SK-N-SH treated with all-trans-retinoic acid at 6 μM for 48 hours (cell line): Measurements from ENCODE around the gene MICA.
"Not testable (repeated sequence)": the region's sequence is repeated elsewhere in the genome, so short reads cannot be mapped to it uniquely, and the experiment has no call there.

ENCODE experiments used
- ATAC-seq: fragments of 200-7000 bp; cut with Tn5 transposase; 3 replicates; pipeline ENCODE4 v1.9.1; 2020; ENCODE audit warnings: mild to moderate bottlenecking, moderate library complexity
- ARNTL ChIP-seq: fragments of 450-650 bp; formaldehyde crosslinking; IDR thresholded peaks from 2 replicates; pipeline ENCODE4 v1.5.0; 2020; ENCODE audit warnings: low read depth, mild to moderate bottlenecking, moderate library complexity, borderline replicate concordance
- BACH2 ChIP-seq: fragments of 250-450 bp; sonication (Bioruptor Pico); IDR thresholded peaks from 2 replicates; pipeline ENCODE4 v1.9.0; 2021; ENCODE audit warnings: mild to moderate bottlenecking, borderline replicate concordance
- CSDC2 ChIP-seq: fragments of 250-450 bp; sonication (Bioruptor Pico); IDR thresholded peaks from 2 replicates; pipeline ENCODE4 v1.5.0; 2020; ENCODE audit warnings: mild to moderate bottlenecking, moderate library complexity
- ESRRG ChIP-seq: fragments of 250-450 bp; sonication (Bioruptor Pico); IDR thresholded peaks from 2 replicates; pipeline ENCODE4 v1.6.1; 2021; ENCODE audit warnings: mild to moderate bottlenecking
- GLIS3 ChIP-seq: fragments of 250-450 bp; sonication (Bioruptor Pico); IDR thresholded peaks from 2 replicates; pipeline ENCODE4 v1.5.0; 2020; ENCODE audit warnings: mild to moderate bottlenecking, moderate library complexity
- ISL1 ChIP-seq: fragments of 250-450 bp; sonication (Bioruptor Pico); IDR thresholded peaks from 2 replicates; pipeline ENCODE4 v2.1.2; 2022; ENCODE audit warnings: mild to moderate bottlenecking, moderate library complexity
- OSR1 ChIP-seq: fragments of 250-450 bp; sonication (Bioruptor Pico); IDR thresholded peaks from 2 replicates; pipeline ENCODE4 v1.8.0; 2022; ENCODE audit warnings: moderate library complexity, mild to moderate bottlenecking, inconsistent platforms
- PPARA ChIP-seq: fragments of 250-450 bp; sonication (Bioruptor Pico); IDR thresholded peaks from 2 replicates; pipeline ENCODE4 v1.5.0; 2020; ENCODE audit warnings: mild to moderate bottlenecking, borderline replicate concordance
- SNAI2 ChIP-seq: fragments of 250-450 bp; sonication (Bioruptor Pico); IDR thresholded peaks from 2 replicates; pipeline ENCODE4 v1.5.0; 2020; ENCODE audit warnings: mild to moderate bottlenecking, moderate library complexity
- TCF4 ChIP-seq: fragments of 250-450 bp; sonication (Bioruptor Pico); IDR thresholded peaks from 2 replicates; pipeline ENCODE4 v1.8.0; 2021; ENCODE audit warnings: mild to moderate bottlenecking, moderate library complexity, borderline replicate concordance
- TOX ChIP-seq: fragments of 250-450 bp; sonication (Bioruptor Pico); IDR thresholded peaks from 2 replicates; pipeline ENCODE4 v1.8.0; 2021; ENCODE audit warnings: mild to moderate bottlenecking, moderate library complexity, borderline replicate concordance
- ZC3H10 ChIP-seq: fragments of 250-450 bp; sonication (Bioruptor Pico); IDR thresholded peaks from 2 replicates; pipeline ENCODE4 v1.5.1; 2021; ENCODE audit warnings: mild to moderate bottlenecking, moderate library complexity
- ZFP3 ChIP-seq: fragments of 250-450 bp; sonication (Bioruptor Pico); IDR thresholded peaks from 2 replicates; pipeline ENCODE4 v1.5.0; 2020; ENCODE audit warnings: mild to moderate bottlenecking, moderate library complexity
- ZFP30 ChIP-seq: fragments of 450-650 bp; formaldehyde crosslinking; IDR thresholded peaks from 2 replicates; pipeline ENCODE4 v1.5.0; 2022; ENCODE audit warnings: mild to moderate bottlenecking, moderate library complexity
- ZNF70 ChIP-seq: fragments of 450-650 bp; formaldehyde crosslinking; IDR thresholded peaks from 2 replicates; pipeline ENCODE4 v1.5.0; 2020; ENCODE audit warnings: mild to moderate bottlenecking, moderate library complexity
- ZNF8 ChIP-seq: fragments of 450-650 bp; formaldehyde crosslinking; IDR thresholded peaks from 2 replicates; pipeline ENCODE4 v1.5.0; 2020; ENCODE audit warnings: mild to moderate bottlenecking, moderate library complexity
- TF ChIP-seq, protein P1 (sequence below): fragments of 250-450 bp; sonication (Bioruptor Pico); IDR thresholded peaks from 2 replicates; pipeline ENCODE4 v1.8.0; 2020; ENCODE audit warnings: mild to moderate bottlenecking, moderate library complexity, borderline replicate concordance
- TF ChIP-seq, protein P2 (sequence below): fragments of 250-450 bp; sonication (Bioruptor Pico); IDR thresholded peaks from 2 replicates; pipeline ENCODE4 v1.8.0; 2021; ENCODE audit warnings: low read depth, mild to moderate bottlenecking, moderate library complexity, borderline replicate concordance
- TF ChIP-seq, protein P3 (sequence below): fragments of 250-450 bp; sonication (Bioruptor Pico); IDR thresholded peaks from 2 replicates; pipeline ENCODE4 v1.5.0; 2020; ENCODE audit warnings: mild to moderate bottlenecking, moderate library complexity
- TF ChIP-seq, protein P4 (sequence below): fragments of 250-450 bp; sonication (Bioruptor Pico); IDR thresholded peaks from 2 replicates; pipeline ENCODE4 v1.5.1; 2021; ENCODE audit warnings: mild to moderate bottlenecking, moderate library complexity

MICA gene

DNA sequence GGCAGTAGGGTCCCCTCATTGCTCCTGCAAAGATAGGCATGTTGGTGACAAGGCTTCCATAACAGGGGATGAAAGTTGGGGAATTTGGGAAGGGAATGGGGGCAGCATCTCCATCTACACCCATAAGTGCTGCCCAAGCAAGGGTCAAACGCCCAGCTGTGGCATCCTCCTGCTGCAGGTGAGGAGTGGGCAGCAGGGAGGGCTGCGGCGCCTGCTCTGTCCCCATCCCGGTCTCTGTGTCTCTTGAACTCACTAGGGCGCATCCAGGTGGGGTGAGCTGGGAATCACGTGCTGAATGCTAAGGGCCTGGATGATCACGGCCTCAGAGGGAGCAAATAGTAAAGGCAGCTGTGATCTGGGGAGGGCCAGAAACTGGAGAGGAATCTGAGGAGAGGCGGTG is 9.1 kb downstream of the MICA start:
- no peak for ATAC-seq
- TF ChIP-seq, protein P1, sequence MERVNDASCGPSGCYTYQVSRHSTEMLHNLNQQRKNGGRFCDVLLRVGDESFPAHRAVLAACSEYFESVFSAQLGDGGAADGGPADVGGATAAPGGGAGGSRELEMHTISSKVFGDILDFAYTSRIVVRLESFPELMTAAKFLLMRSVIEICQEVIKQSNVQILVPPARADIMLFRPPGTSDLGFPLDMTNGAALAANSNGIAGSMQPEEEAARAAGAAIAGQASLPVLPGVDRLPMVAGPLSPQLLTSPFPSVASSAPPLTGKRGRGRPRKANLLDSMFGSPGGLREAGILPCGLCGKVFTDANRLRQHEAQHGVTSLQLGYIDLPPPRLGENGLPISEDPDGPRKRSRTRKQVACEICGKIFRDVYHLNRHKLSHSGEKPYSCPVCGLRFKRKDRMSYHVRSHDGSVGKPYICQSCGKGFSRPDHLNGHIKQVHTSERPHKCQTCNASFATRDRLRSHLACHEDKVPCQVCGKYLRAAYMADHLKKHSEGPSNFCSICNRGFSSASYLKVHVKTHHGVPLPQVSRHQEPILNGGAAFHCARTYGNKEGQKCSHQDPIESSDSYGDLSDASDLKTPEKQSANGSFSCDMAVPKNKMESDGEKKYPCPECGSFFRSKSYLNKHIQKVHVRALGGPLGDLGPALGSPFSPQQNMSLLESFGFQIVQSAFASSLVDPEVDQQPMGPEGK = no peak
- no peak for TF ChIP-seq ZFP3 (CRISPR knock-in tag)
- TF ChIP-seq ESRRG (CRISPR knock-in tag) = no peak
- TF ChIP-seq, protein P2, sequence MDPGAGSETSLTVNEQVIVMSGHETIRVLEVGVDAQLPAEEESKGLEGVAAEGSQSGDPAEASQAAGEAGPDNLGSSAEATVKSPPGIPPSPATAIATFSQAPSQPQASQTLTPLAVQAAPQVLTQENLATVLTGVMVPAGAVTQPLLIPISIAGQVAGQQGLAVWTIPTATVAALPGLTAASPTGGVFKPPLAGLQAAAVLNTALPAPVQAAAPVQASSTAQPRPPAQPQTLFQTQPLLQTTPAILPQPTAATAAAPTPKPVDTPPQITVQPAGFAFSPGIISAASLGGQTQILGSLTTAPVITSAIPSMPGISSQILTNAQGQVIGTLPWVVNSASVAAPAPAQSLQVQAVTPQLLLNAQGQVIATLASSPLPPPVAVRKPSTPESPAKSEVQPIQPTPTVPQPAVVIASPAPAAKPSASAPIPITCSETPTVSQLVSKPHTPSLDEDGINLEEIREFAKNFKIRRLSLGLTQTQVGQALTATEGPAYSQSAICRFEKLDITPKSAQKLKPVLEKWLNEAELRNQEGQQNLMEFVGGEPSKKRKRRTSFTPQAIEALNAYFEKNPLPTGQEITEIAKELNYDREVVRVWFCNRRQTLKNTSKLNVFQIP (CRISPR knock-in tag) = no peak
- TF ChIP-seq, protein P3, sequence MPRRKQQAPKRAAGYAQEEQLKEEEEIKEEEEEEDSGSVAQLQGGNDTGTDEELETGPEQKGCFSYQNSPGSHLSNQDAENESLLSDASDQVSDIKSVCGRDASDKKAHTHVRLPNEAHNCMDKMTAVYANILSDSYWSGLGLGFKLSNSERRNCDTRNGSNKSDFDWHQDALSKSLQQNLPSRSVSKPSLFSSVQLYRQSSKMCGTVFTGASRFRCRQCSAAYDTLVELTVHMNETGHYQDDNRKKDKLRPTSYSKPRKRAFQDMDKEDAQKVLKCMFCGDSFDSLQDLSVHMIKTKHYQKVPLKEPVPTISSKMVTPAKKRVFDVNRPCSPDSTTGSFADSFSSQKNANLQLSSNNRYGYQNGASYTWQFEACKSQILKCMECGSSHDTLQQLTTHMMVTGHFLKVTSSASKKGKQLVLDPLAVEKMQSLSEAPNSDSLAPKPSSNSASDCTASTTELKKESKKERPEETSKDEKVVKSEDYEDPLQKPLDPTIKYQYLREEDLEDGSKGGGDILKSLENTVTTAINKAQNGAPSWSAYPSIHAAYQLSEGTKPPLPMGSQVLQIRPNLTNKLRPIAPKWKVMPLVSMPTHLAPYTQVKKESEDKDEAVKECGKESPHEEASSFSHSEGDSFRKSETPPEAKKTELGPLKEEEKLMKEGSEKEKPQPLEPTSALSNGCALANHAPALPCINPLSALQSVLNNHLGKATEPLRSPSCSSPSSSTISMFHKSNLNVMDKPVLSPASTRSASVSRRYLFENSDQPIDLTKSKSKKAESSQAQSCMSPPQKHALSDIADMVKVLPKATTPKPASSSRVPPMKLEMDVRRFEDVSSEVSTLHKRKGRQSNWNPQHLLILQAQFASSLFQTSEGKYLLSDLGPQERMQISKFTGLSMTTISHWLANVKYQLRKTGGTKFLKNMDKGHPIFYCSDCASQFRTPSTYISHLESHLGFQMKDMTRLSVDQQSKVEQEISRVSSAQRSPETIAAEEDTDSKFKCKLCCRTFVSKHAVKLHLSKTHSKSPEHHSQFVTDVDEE (CRISPR knock-in tag) = no peak
- TF ChIP-seq TCF4 (CRISPR knock-in tag) = no peak
- no peak for TF ChIP-seq ARNTL (CRISPR knock-in tag)
- TF ChIP-seq ZC3H10 (CRISPR knock-in tag) = no peak
- no peak for TF ChIP-seq ZNF70 (CRISPR knock-in tag)
- TF ChIP-seq ZFP30 (CRISPR knock-in tag) = no peak
- TF ChIP-seq SNAI2 (CRISPR knock-in tag) = no peak
- TF ChIP-seq GLIS3 (CRISPR knock-in tag) = no peak
- TF ChIP-seq BACH2 (CRISPR knock-in tag) = no peak
- TF ChIP-seq TOX (CRISPR knock-in tag) = no peak

DNA sequence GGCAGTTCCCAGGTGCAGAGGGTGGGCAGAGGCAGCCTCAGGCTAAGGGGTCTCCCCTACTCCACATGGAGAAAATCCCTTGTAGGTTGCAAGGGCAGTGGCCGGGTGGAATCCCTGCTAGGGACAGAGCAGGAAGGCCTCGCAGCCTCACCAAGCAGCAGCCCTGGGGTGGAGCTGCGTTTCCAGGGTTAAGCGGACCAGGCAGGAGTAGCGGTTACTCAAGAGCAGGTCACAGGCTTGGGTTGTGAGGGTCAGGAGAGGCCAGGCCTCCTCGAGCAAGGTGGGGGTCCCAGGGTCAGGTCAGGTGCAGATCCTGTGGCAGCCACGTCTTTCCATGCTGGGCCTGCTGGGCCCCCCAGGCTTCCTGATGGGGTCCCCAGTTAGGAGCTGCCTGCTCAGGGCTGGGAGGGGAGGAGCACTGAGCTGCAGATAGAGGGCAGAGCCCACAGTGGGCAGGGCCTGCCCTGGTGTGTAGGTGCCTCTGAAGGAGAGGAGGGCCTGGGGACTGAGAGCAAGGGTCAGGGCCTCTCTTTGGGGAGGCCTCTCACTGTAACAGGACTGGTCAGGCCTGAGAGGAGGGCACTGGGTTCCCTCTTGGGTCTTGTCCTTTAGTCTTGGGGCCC is 10.9 kb downstream of the MICA start:
- ATAC-seq = not testable (repeated sequence)

DNA sequence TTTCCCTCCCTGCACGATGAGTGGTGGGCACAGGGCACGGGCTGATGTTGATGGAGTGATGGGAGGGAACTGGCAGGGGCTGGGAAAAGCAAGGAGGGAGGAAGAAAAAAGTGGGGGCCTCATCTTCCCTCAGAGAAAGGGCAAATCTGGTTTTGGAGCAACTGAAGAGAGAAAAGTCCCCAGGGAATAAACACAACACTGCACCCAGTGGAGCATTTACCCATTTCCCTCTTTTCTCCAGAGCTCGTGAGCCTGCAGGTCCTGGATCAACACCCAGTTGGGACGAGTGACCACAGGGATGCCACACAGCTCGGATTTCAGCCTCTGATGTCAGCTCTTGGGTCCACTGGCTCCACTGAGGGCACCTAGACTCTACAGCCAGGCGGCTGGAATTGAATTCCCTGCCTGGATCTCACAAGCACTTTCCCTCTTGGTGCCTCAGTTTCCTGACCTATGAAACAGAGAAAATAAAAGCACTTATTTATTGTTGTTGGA is 11.4 kb downstream of the MICA start:
- no peak for TF ChIP-seq CSDC2
- TF ChIP-seq GLIS3 (CRISPR knock-in tag) = no peak
- no peak for TF ChIP-seq ZFP30 (CRISPR knock-in tag)
- TF ChIP-seq PPARA (CRISPR knock-in tag) = no peak
- TF ChIP-seq, protein P4, sequence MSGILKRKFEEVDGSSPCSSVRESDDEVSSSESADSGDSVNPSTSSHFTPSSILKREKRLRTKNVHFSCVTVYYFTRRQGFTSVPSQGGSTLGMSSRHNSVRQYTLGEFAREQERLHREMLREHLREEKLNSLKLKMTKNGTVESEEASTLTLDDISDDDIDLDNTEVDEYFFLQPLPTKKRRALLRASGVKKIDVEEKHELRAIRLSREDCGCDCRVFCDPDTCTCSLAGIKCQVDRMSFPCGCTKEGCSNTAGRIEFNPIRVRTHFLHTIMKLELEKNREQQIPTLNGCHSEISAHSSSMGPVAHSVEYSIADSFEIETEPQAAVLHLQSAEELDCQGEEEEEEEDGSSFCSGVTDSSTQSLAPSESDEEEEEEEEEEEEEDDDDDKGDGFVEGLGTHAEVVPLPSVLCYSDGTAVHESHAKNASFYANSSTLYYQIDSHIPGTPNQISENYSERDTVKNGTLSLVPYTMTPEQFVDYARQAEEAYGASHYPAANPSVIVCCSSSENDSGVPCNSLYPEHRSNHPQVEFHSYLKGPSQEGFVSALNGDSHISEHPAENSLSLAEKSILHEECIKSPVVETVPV (CRISPR knock-in tag) = no peak
- TF ChIP-seq, protein P2 (CRISPR knock-in tag) = no peak
- TF ChIP-seq SNAI2 (CRISPR knock-in tag) = no peak
- TF ChIP-seq ISL1 = no peak
- TF ChIP-seq ZFP3 (CRISPR knock-in tag) = no peak
- TF ChIP-seq OSR1 (CRISPR knock-in tag) = no peak
- TF ChIP-seq, protein P3 (CRISPR knock-in tag) = no peak
- no peak for TF ChIP-seq ESRRG (CRISPR knock-in tag)
- TF ChIP-seq ARNTL (CRISPR knock-in tag) = no peak
- no peak for TF ChIP-seq ZC3H10 (CRISPR knock-in tag)
- no peak for TF ChIP-seq ZNF8 (CRISPR knock-in tag)
- no peak for ATAC-seq
